PC-9 (cell line): ENCODE data around the gene BCL6B. TPM values are rescaled to one million over a fixed set of nuclear protein-coding genes. Genes with fewer than 3 reads are reported as not detected.

Experiments used
- BruUV-seq: library from RNA; stranded (reverse); fragments of 400-500 nt; replicated peaks from 2 replicates; lab custom pipeline; 2021; lab: Mats Ljungman, UMichigan
- CTCF ChIA-PET: fragments of 300-600 bp; sonication (Branson Sonifier 250); formaldehyde crosslinking; loops from one replicate; lab custom pipeline; 2022; ENCODE audit warnings: antibody characterized with exemption; lab: Charles Lee
- POLR2A ChIA-PET: fragments of 300-600 bp; sonication (Branson Sonifier 250); formaldehyde crosslinking; loops from one replicate; lab custom pipeline; 2022; ENCODE audit warnings: antibody characterized with exemption; ENCODE audit not compliant: unreplicated experiment; lab: Charles Lee
- DNase-seq, 2 experiments: peaks; one replicate each; pipeline versions ENCODE4 v3.0.0 to v3.0.0-alpha.2; 2015 to 2022; ENCODE audit warnings: mixed read lengths in 1 of 2
- H2AFZ ChIP-seq: fragments of 200-600 bp; sonication (generic); 2 replicates; pipeline ENCODE4 v1.8.1; 2017; ENCODE audit warnings: antibody characterized with exemption
- H3F3A ChIP-seq: fragments of 200-600 bp; sonication (generic); 2 replicates; pipeline ENCODE4 v1.8.1; 2017; ENCODE audit warnings: antibody characterized with exemption, mild to moderate bottlenecking, low read depth; ENCODE audit not compliant: insufficient read depth
- H3K27ac ChIP-seq: fragments of 200-600 bp; sonication (generic); 2 replicates; pipeline ENCODE4 v1.6.1; 2016; ENCODE audit warnings: mixed run types
- H3K27me3 ChIP-seq: fragments of 200-600 bp; sonication (generic); 2 replicates; pipeline ENCODE4 v1.6.1; 2016; ENCODE audit warnings: low read depth, mixed run types; ENCODE audit not compliant: insufficient read depth
- H3K36me3 ChIP-seq: fragments of 200-600 bp; sonication (generic); 2 replicates; pipeline ENCODE4 v1.6.1; 2016; ENCODE audit warnings: low read depth, mixed run types
- H3K4me1 ChIP-seq: fragments of 200-600 bp; sonication (generic); replicated peaks from 2 replicates; pipeline ENCODE4 v1.6.1; 2016; ENCODE audit warnings: mixed run types; ENCODE audit not compliant: insufficient read depth
- H3K4me2 ChIP-seq: fragments of 200-600 bp; sonication (generic); 2 replicates; pipeline ENCODE4 v1.6.1; 2017; ENCODE audit warnings: mixed run types
- H3K4me3 ChIP-seq: fragments of 200-600 bp; sonication (generic); 2 replicates; pipeline ENCODE4 v1.6.1; 2016; ENCODE audit warnings: mixed run types
- H3K79me2 ChIP-seq: fragments of 200-600 bp; sonication (generic); 2 replicates; pipeline ENCODE4 v1.6.1; 2017; ENCODE audit warnings: low read depth, mixed run types
- H3K9me2 ChIP-seq: fragments of 200-600 bp; sonication (generic); 2 replicates; pipeline ENCODE4 v1.8.1; 2017; ENCODE audit warnings: mild to moderate bottlenecking; ENCODE audit not compliant: insufficient read depth
- H3K9me3 ChIP-seq: fragments of 200-600 bp; sonication (generic); 2 replicates; pipeline ENCODE4 v1.8.1; 2016; ENCODE audit warnings: low read depth; ENCODE audit not compliant: insufficient read depth
- H4K20me1 ChIP-seq: fragments of 200-600 bp; sonication (generic); 2 replicates; pipeline ENCODE4 v1.8.1; 2017; ENCODE audit not compliant: insufficient read depth
- EZH2 ChIP-seq: fragments of 200-600 bp; sonication (generic); IDR thresholded peaks from 2 replicates; pipeline ENCODE4 v1.8.0; 2017; ENCODE audit warnings: antibody characterized with exemption, low read depth
- intact Hi-C: fragments of 100-400 bp; cut with micrococcal nuclease; formaldehyde crosslinking; loops from one replicate; pipeline ENCODE4 v1.10.0; 2022; ENCODE audit not compliant: unreplicated experiment
- total RNA-seq: library from RNA; stranded (reverse); gene quantifications from 2 replicates; pipeline ENCODE4 v1.2.3, GENCODE V29; 2021
- TF ChIP-seq, protein P1 (sequence below): fragments of 200-600 bp; sonication (generic); conservative IDR thresholded peaks from 2 replicates; pipeline ENCODE4 v1.6.1; 2017; ENCODE audit warnings: mixed run types, antibody characterized with exemption, mild to moderate bottlenecking, moderate library complexity

Gene BCL6B
- total RNA-seq, 1 experiment from 2014 or later = 0.28 TPM

DNA sequence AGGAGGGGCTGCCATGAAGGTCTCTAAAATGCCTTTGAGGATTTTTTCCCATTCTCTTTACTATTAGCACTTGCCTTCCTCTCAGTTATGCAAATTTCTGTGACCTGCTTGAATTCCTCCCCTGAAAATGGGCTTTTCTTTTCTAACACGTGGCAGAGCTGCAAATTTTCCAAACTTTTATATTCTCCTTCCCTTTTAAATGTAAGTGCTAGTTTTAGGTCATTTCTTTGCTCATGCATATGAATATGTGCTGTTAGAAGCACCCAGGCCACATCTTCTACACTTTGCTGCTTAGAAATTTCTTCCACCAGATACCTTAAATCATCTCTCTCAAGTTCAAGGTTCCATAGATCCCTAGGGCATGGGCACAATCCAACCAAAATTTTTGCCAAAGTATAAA is 45.4 kb downstream of the BCL6B start:
- Histone ChIP-seq H3K9me3 (peaks cover 16% of the 10 kb centered on the region), H3K79me2 (no peaks in the 10 kb centered on the region), H2AFZ (no peak overlapping the region), H3F3A (no peaks in the 10 kb centered on the region), H3K27ac (no peak overlapping the region), H3K4me2 (no peak overlapping the region), H3K36me3 (no peaks in the 10 kb centered on the region), H3K27me3 (peaks cover 23% of the 10 kb centered on the region), H3K4me1 (no peaks in the 10 kb centered on the region), H3K4me3 (no peak overlapping the region), H4K20me1 (no peaks in the 10 kb centered on the region), H3K9me2 (no peaks in the 10 kb centered on the region)
- no TSS peak for BruUV-seq
- CTCF ChIA-PET = no interaction called here
- POLR2A ChIA-PET = no interaction called here
- TF ChIP-seq, protein P1, sequence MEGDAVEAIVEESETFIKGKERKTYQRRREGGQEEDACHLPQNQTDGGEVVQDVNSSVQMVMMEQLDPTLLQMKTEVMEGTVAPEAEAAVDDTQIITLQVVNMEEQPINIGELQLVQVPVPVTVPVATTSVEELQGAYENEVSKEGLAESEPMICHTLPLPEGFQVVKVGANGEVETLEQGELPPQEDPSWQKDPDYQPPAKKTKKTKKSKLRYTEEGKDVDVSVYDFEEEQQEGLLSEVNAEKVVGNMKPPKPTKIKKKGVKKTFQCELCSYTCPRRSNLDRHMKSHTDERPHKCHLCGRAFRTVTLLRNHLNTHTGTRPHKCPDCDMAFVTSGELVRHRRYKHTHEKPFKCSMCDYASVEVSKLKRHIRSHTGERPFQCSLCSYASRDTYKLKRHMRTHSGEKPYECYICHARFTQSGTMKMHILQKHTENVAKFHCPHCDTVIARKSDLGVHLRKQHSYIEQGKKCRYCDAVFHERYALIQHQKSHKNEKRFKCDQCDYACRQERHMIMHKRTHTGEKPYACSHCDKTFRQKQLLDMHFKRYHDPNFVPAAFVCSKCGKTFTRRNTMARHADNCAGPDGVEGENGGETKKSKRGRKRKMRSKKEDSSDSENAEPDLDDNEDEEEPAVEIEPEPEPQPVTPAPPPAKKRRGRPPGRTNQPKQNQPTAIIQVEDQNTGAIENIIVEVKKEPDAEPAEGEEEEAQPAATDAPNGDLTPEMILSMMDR = no peak
- TF ChIP-seq EZH2 = no peak
- no peak for DNase-seq
- intact Hi-C loops = no loop called here

DNA sequence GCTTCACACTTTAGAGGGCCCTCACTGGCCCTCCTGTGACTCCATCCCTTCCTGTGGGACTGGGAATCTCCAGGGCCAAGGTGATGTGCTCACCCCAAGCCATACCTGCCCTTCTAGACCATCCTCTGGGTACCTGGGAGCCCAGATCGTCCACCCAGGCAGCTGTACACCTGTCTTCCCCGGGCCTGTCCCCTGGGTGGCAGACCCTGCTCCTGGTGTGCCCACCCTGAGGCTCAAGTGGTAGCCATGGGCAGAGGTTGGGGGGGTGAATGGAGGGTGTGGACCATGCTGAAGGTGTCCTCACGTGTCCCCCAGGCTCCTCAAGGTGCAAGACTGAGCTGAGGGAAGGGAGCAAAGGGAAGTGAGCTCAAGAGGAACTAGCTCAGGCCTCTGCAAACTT is 47.9 kb downstream of the BCL6B start:
- no peaks in the 10 kb centered on the region for H4K20me1 ChIP-seq
- TF ChIP-seq, protein P1 = no peak
- no peak for TF ChIP-seq EZH2
- no peaks in the 10 kb centered on the region for H3K9me2 ChIP-seq
- no peaks in the 10 kb centered on the region for H3F3A ChIP-seq
- H3K4me2 ChIP-seq = no peak overlapping the region
- ChIA-PET CTCF (no interaction called here), POLR2A (no interaction called here)
- H3K36me3 ChIP-seq = no peaks in the 10 kb centered on the region
- intact Hi-C loops = no loop called here
- no peaks in the 10 kb centered on the region for H3K4me1 ChIP-seq
- peaks cover 29% of the 10 kb centered on the region for H3K27me3 ChIP-seq
- DNase-seq = no peak
- no peak overlapping the region for H2AFZ ChIP-seq
- no peaks in the 10 kb centered on the region for H3K79me2 ChIP-seq
- H3K27ac ChIP-seq = no peak overlapping the region
- BruUV-seq = no TSS peak
- H3K9me3 ChIP-seq = peaks cover 16% of the 10 kb centered on the region
- no peak overlapping the region for H3K4me3 ChIP-seq

DNA sequence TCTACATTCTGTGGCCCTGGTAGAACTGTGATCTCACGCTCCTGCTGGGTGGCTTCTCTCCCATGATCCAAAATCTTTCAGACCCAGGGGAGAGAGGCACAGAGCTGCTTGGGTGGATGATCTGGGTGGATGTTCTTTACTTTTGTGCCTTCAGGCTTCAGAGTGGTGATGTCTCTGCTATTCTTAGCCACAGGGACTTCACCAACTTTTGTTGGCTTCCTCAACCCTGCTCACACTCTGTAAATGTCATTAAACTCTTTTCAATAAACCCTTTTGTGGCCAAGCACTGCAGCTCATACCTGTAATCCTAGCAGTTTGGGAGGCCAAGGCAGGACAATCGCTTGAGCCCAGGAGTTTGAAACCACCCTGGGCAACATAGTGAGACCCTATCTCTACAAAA is 49.6 kb downstream of the BCL6B start:
- BruUV-seq = no TSS peak
- peaks cover 29% of the 10 kb centered on the region for H3K27me3 ChIP-seq
- no peaks in the 10 kb centered on the region for H4K20me1 ChIP-seq
- intact Hi-C loops = no loop called here
- no peaks in the 10 kb centered on the region for H3K9me2 ChIP-seq
- DNase-seq = no peak
- no peaks in the 10 kb centered on the region for H3K36me3 ChIP-seq
- no peak overlapping the region for H3K4me2 ChIP-seq
- no peaks in the 10 kb centered on the region for H3K79me2 ChIP-seq
- no peak overlapping the region for H2AFZ ChIP-seq
- no peak overlapping the region for H3K27ac ChIP-seq
- POLR2A ChIA-PET = no interaction called here
- H3F3A ChIP-seq = no peaks in the 10 kb centered on the region
- H3K4me1 ChIP-seq = no peaks in the 10 kb centered on the region
- CTCF ChIA-PET = no interaction called here
- no peak overlapping the region for H3K4me3 ChIP-seq
- H3K9me3 ChIP-seq = peaks cover 14% of the 10 kb centered on the region
- no peak for TF ChIP-seq EZH2
- TF ChIP-seq, protein P1 = no peak
